SK-MEL-5 (cell line): ENCODE data around the gene RANBP1. TPM values are rescaled to one million over a fixed set of nuclear protein-coding genes. Genes with fewer than 3 reads are reported as not detected.

Experiments
- DNase-seq: peaks from one replicate; pipeline ENCODE4 v3.0.0-alpha.2; 2016; ENCODE audit warnings: low read depth, low spot score
- in situ Hi-C: cut with HindIII; loops from 2 replicates; pipeline ENCODE4 v1.10.0; 2016; ENCODE audit warnings: low sequenced_read_pairs, high pct_unique_total_duplicates, low pct_unique_long_range_greater_than_20kb
- total RNA-seq: library from RNA; depleted of rRNA; stranded (reverse); fragments of >200 nt; shearing (Covaris generic); gene quantifications from 2 replicates; pipeline ENCODE4 v1.2.3, GENCODE V29; 2014

The RANBP1 gene
- total RNA-seq, 1 experiment from 2014 or later = 425 TPM

- in situ Hi-C loops = no loop called here
- DNase-seq = no peak
Measured at GRCh38 chr22:20086763-20087162, 29.1 kb upstream of the RANBP1 start.

GRCh38 chr22:20087319-20088262 is 28.3 kb upstream of the RANBP1 start:
- no peak for DNase-seq
- in situ Hi-C loops = no loop called here

- in situ Hi-C loops = no loop called here
- no peak for DNase-seq
Measured at GRCh38 chr22:20088263-20088648, 27.6 kb upstream of the RANBP1 start.

GRCh38 chr22:20089226-20089976 is 26.5 kb upstream of the RANBP1 start:
- DNase-seq = no peak
- in situ Hi-C loops = no loop called here

GRCh38 chr22:20089977-20090729 is 25.8 kb upstream of the RANBP1 start:
- DNase-seq = no peak
- in situ Hi-C loops = no loop called here

GRCh38 chr22:20090730-20091240 is 25.1 kb upstream of the RANBP1 start:
- in situ Hi-C loops = no loop called here
- DNase-seq = no peak

- in situ Hi-C loops = no loop called here
- no peak for DNase-seq
Measured at GRCh38 chr22:20091690-20092476, 24.0 kb upstream of the RANBP1 start.

GRCh38 chr22:20092477-20092854 is 23.4 kb upstream of the RANBP1 start:
- DNase-seq = no peak
- in situ Hi-C loops = no loop called here

GRCh38 chr22:20093418-20094196 is 22.3 kb upstream of the RANBP1 start:
- in situ Hi-C loops = no loop called here
- no peak for DNase-seq

GRCh38 chr22:20094197-20094807 is 21.6 kb upstream of the RANBP1 start:
- in situ Hi-C loops = no loop called here
- DNase-seq = no peak

GRCh38 chr22:20095521-20095920 is 20.4 kb upstream of the RANBP1 start:
- no peak for DNase-seq
- in situ Hi-C loops = no loop called here

- in situ Hi-C loops = no loop called here
- no peak for DNase-seq
Measured at GRCh38 chr22:20096574-20097420, 19.1 kb upstream of the RANBP1 start.

- no peak for DNase-seq
- in situ Hi-C loops = no loop called here
Measured at GRCh38 chr22:20099099-20099711, 16.7 kb upstream of the RANBP1 start.

- no peak for DNase-seq
- in situ Hi-C loops = no loop called here
Measured at GRCh38 chr22:20101638-20102037, 14.3 kb upstream of the RANBP1 start.

- in situ Hi-C loops = no loop called here
- DNase-seq = no peak
Measured at GRCh38 chr22:20102203-20102780, 13.6 kb upstream of the RANBP1 start.
